Suprapubic skin (tissue), 4 donors: ENCODE data around the gene IL13RA1.

Experiments
- EP300 ChIP-seq: sonication (generic); formaldehyde crosslinking; IDR thresholded peaks from one replicate; pipeline ENCODE4 v1.6.1; 2017; ENCODE audit warnings: antibody characterized with exemption
- POLR2A ChIP-seq, 2 donors: fragments of 450-650 bp; IDR thresholded peaks; one replicate each; pipeline ENCODE4 v1.6.1; 2017; ENCODE audit warnings: antibody characterized with exemption in 2 of 2, mild to moderate bottlenecking in 2 of 2, moderate library complexity in 2 of 2
- POLR2AphosphoS5 ChIP-seq, 3 donors: sonication (generic); formaldehyde crosslinking; IDR thresholded peaks; one replicate each; pipeline ENCODE4 v1.6.1; 2017; ENCODE audit warnings: antibody characterized with exemption in 3 of 3
- TF ChIP-seq, protein P1 (sequence below), 2 donors: fragments of 200-600 bp in 1 of 2; fragments of 450-650 bp in 1 of 2; sonication (generic) in 1 of 2; IDR thresholded peaks; one replicate each; pipeline ENCODE4 v1.5.1; 2016 to 2019; ENCODE audit warnings: antibody characterized with exemption in 2 of 2, mild to moderate bottlenecking in 1 of 2, moderate library complexity in 1 of 2

DNA sequence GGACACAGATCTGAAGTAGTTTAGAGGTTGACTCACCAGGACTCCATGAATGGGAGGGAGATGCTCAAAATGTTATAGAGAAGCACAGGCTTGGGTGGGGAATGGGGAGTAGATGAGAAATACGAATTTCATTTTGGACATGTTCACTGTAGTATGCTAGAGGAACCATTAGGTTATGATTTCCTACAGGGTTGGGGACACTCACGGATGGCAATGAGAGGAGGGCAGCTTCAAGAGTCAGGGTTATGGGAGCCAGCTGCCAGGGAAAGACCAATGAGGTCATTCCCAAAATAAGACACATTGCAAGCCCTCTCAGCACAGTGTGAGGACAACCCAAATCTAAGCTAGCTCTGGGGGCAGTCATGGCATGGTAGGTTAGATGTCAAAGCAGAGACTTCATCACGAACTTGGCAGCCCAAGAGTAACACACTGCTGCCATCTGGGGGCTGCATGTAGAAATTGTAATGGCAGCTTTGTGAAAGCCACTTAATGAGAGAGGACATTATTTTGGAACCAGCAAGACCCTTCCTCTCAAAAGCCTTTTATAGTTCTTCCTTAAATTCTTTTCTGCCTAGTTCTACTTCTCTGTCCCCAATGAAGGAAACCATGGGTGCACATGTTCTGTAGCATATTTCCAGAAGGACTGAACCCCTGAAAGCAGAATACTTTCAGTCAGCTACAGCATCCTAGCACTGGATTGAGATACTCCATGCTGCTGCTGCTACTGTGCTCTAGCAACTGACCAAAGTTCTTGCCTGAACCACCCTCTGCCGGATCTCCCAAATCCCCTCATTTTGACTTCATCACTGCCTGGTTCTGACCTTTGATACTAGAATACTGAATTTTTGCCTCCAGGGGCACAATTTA is 80.0 kb downstream of the IL13RA1 start:
- TF ChIP-seq, protein P1, sequence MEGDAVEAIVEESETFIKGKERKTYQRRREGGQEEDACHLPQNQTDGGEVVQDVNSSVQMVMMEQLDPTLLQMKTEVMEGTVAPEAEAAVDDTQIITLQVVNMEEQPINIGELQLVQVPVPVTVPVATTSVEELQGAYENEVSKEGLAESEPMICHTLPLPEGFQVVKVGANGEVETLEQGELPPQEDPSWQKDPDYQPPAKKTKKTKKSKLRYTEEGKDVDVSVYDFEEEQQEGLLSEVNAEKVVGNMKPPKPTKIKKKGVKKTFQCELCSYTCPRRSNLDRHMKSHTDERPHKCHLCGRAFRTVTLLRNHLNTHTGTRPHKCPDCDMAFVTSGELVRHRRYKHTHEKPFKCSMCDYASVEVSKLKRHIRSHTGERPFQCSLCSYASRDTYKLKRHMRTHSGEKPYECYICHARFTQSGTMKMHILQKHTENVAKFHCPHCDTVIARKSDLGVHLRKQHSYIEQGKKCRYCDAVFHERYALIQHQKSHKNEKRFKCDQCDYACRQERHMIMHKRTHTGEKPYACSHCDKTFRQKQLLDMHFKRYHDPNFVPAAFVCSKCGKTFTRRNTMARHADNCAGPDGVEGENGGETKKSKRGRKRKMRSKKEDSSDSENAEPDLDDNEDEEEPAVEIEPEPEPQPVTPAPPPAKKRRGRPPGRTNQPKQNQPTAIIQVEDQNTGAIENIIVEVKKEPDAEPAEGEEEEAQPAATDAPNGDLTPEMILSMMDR (IDR thresholded peaks at IDR 0.05) = peak; percentile 42 to 51
- TF ChIP-seq EP300 = no peak
- TF ChIP-seq POLR2A (IDR thresholded peaks at IDR 0.05) = no peak
- TF ChIP-seq POLR2AphosphoS5 (IDR thresholded peaks at IDR 0.05) = no peak
